ENCODE data around the gene GRIN2A.

The GRIN2A gene

DNA sequence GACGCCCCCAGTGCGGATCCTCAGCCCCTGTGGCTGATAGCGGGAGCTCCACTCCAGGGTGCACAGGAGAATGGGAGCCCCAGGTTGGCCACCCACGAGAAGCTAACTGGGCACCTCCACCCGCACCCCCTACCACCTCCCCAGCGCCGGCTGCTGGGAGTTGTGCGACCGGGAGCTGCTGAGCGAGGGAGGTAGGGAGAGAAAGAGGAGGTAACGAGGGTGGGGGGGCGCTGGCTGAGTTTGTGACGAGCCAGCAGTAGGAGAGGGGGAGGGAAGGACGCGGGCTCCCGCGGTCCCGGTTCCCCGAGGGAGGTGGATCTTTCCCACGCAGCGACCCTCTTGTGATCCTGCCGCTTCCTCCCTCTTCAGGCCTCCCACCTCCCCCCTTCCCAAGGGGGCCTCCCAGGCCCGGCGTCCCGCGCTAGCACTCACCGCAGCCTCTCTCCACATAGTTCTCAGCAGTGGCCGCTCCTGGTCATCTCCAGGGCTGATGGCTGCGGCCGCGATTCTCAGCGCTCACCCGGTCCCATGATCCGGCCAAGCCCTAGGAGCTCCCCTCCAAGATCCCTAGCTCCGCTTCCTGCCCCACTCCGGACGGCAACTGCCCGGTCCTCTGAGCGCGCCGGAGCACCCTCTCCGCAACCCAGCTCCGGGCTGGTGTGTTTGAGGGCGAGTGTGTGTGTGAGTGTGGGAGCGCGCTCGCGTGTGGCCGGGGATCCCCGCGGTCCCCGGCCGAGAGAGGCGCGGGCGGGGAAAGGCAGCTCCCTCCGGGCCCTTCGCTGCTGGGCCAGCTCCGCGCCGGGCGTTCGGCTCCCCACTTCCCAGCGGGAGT lies at the start of gene GRIN2A:
Gene GRIN2A (minus strand): TSS at position 207 of the 832 bp plus-strand sequence. CDS start 2,017 bp downstream, outside the sequence.
- no peak for DNase-seq (ENCODE audit: low read depth in 3 of 3)

DNA sequence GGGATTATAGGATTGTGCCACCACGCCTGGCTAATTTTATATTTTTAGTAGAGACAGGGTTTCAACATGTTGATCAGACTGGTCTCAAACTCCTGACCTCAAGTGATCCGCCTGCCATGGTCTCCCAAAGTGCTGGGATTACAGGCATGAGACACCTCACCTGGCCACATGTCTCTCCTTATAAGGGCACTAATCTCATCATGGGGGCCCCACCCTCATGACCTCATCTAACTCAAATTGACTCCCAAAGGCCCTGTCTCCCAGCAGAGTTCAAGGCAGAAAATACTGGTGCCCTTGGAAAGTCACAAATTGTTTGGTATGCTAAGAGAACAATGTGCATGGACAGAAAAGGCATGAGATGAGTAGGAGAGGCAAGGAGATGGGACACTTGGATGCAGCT lies 49.3 kb upstream of the GRIN2A start:
- DNase-seq (ENCODE audit: low read depth in 3 of 3) = no peak

DNA sequence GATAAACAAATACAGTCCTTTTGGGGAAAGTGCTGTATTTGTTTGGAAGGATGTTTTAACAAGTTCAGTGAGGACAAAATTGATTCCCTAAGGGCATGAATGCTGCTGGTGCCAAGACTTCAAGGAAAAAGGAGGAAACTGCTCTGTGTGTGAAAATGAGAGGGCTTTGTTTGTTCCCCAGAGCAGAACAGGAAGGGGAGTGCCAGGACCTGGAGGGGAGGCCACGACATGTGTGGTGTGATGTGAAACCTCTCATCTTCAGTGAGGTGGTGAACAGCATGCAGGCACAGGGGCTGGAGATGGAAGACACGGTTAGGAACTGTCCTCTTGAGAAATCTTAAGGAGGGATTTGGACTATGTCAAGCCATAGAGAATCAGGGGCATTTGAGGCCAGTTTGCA lies 46.6 kb upstream of the GRIN2A start:
- DNase-seq (ENCODE audit: low read depth in 3 of 3) = no peak

GRCh38 chr16:10226987-10227306 lies 44.7 kb upstream of the GRIN2A start:
- no peak for DNase-seq (ENCODE audit: low read depth in 3 of 3)

DNA sequence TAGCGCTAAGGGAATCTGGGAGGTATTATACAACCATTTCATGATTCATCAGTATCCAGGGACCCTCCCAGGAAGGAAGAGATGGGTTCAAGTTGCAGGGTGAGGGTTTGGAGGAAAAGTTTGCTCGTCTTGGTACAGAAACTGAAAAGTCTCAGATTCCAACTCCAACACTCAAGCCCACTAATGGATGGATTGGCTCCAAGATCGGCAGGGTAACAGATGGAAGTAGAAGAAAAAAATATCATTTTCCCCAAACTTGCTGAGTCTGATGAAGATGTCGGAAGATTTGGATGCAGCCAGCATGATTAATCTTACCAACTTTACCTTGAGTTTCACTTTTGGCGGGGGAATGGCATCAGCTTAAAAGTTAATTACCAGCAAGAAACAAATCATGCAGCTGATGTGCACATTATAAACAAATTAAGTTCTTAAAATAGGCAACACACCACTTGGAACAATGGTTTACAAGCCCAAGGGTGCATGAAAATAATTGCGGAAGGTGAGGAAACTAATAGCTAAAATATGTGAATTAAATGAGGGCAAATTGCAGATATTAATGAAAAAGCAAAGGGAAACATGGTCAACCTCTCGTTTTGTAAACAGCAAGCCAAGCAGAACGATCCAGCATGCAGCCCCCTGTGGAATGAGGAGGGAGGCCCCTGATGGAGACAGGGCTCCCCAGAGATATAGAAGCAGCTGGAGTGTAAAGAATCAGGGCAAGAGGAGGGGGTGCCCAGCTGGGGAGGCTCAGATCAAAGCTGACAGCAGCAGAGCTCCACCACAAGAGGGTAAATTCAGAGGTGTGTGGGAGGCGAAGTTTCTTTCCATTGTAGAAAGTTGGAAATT lies 44.1 kb upstream of the GRIN2A start:
- DNase-seq (ENCODE audit: low read depth in 3 of 3) = no peak

- no peak for DNase-seq (ENCODE audit: low read depth in 3 of 3)
Observed at GRCh38 chr16:10225653-10226052, 43.4 kb upstream of the GRIN2A start.

GRCh38 chr16:10224850-10225249 lies 42.6 kb upstream of the GRIN2A start:
- DNase-seq (ENCODE audit: low read depth in 3 of 3) = no peak

- DNase-seq (ENCODE audit: low read depth in 3 of 3) = no peak
Observed at GRCh38 chr16:10220942-10221341, 38.7 kb upstream of the GRIN2A start.

DNA sequence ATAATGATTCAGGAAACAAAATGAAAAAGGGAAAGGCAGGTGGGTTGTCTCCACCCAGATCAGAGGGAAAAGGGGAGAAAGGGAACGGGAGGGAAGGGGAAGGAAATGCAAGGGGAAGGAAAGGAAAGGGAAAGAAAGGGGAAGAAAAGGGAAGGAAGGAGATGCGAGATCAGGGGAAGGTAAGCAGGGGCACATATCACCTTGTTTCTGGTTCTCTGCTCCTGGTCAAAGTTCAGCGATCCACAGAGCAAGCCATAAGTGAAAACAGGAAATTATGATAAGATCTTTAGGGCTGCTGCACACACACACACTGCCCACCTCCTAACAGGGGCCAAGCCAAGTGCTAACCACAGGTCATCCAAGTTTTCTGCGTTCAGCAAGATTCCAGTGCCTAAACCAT lies 37.5 kb upstream of the GRIN2A start:
- no peak for DNase-seq (ENCODE audit: low read depth in 3 of 3)

- no peak for DNase-seq (ENCODE audit: low read depth in 3 of 3)
Observed at GRCh38 chr16:10218490-10219206, 36.4 kb upstream of the GRIN2A start.

GRCh38 chr16:10213748-10214147 lies 31.5 kb upstream of the GRIN2A start:
- DNase-seq (ENCODE audit: low read depth in 3 of 3) = no peak

DNA sequence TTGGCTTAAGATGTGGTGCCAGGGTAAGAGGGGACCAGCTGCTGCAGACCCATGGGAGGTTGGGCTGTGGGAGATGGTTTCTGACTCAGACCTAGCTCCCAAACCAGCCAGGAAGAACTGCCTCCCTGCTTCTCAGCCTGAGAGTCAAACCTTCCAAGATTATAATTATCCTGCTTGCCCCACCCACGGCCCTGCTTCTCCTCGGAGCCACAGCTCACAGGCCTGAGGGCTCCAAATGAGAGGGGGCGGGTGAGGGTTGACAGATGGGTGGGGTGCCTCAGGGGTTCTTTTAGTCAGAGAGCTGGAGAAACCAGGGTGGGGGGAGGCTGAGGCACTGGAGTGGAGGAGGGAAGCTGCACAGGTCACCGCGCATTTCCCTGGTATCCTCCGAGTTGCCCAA lies 28.7 kb upstream of the GRIN2A start:
- no peak for DNase-seq (ENCODE audit: low read depth in 3 of 3)

GRCh38 chr16:10206865-10207264 lies 24.6 kb upstream of the GRIN2A start:
- no peak for DNase-seq (ENCODE audit: low read depth in 3 of 3)

GRCh38 chr16:10206215-10206614 lies 24.0 kb upstream of the GRIN2A start:
- DNase-seq (ENCODE audit: low read depth in 3 of 3) = no peak

GRCh38 chr16:10205688-10206087 lies 23.5 kb upstream of the GRIN2A start:
- no peak for DNase-seq (ENCODE audit: low read depth in 3 of 3)

DNA sequence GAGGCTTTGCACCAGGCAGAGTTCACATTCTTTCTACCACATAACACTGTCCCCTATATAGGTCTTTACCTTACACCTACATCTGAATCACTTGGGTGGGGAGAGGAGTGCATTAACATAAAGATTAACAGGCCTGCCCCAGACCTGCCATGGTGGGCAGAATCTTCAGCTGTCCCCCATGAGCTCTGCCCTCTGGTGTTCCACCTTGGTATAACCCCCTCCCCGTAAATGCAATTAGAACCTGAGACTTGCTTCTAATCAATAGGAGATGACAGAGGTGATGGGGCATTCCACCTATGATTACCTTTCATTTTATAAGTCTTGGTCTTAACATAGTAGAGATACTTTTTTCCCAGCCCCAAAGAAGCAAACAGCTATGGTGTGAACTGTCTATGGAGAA lies 20.4 kb upstream of the GRIN2A start:
- no peak for DNase-seq (ENCODE audit: low read depth in 3 of 3)

- DNase-seq (ENCODE audit: low read depth in 3 of 3) = no peak
Observed at GRCh38 chr16:10200637-10201586, 18.7 kb upstream of the GRIN2A start.

DNA sequence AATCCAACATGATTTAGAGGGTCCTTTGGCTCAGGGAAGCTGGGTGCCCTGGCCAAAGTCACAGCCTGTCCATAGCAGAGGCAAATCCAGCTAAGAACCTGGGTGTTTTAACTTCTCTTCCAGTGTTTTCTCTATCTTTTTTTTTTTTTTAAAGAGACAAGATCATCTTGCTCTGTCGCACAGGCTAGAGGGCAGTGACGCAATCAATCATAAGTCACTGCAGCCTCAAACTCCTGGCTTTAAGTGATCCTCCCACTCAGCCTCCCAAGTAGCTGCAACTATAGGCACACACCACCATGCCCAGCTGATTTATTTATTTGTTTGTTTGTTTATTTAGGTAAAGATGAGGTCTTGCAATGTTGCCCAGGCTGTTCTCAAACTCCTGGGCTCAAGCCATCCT lies 14.8 kb upstream of the GRIN2A start:
- DNase-seq (ENCODE audit: low read depth in 3 of 3) = no peak

- no peak for DNase-seq (ENCODE audit: low read depth in 3 of 3)
Observed at GRCh38 chr16:10191096-10191495, 8.9 kb upstream of the GRIN2A start.

DNA sequence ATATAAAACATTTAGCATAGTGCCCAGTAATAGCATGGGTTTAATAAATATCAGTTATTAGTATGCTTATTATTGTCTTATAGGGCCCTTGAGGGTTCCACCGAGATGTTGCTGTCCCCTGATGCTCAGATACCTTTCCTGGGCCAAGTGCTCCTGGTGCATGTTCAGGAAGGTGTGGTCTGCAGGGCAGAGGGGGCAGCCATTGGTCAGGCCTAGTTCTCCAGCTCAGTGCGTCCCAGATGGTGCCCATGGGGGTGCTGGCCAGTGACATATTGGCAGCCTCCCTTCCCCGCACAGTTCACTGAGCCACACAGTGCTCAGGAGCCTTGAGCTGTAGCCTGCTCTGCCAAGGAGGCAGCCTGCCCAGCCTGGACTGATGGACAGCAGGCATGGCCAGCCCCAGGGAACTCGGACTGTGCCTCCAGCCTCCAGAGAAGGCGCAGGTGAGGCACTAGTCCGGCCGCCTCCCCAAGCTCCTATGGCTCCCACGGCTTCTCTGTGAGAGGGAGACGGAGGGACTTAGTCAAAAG lies 7.7 kb upstream of the GRIN2A start:
- no peak for DNase-seq (ENCODE audit: low read depth in 3 of 3)

GRCh38 chr16:10188236-10188635 lies 6.0 kb upstream of the GRIN2A start:
- DNase-seq (ENCODE audit: low read depth in 3 of 3) = no peak
